ENCODE data around the gene PTEN.

GRCh38 chr10:87861566-87861952 is 1.9 kb upstream of the PTEN start:
- TF ChIP-seq CTCF (IDR thresholded peaks at IDR 0.05; ENCODE audit: insufficient read depth, low read depth, low read length) = no peak
- TF ChIP-seq EZH2 (IDR thresholded peaks at IDR 0.05; ENCODE audit: insufficient read depth, low read length) = no peak
